Stimulated activated CD4-positive, alpha-beta T cell treated with anti-CD3 and anti-CD28 coated beads, Interleukin-1b, Interleukin-23, amount 100 ng/mL, for 48 hours (primary cell): ENCODE results near the gene AMN1.
"Not testable (repeated sequence)": the region's sequence is repeated elsewhere in the genome, so short reads cannot be mapped to it uniquely, and the experiment has no call there.

ENCODE experiments used
- DNase-seq: peaks from one replicate; pipeline ENCODE4 v3.0.0-alpha.2; 2020

Gene AMN1

DNA sequence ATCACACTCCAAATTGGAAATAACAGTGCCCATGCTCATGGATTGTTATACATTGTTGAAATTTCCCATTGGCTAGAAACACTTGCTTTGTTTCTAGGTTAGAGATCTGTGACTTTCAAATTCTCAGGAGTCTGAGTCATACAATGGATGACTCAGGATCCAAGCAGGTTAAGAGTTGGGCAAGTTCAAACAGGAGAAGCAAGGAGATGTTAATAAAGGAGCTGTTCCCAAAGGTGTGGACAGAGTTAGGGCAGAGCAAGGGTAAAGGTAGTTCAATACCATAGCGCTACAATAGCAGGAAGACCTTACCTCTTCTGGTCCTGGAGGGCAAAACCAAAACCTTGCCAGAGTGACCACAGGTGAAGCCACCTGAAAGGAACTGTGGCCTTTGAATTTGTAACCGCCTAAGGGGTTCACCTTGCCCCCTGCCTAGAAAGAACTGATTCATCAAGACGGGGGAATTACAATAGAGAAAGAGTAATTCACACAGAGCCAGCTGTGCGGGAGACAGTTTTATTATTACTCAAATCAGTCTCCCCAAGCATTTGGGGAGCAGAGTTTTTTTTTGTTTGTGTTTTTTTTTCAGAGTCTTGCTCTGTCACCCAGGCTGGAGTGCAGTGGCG lies 4.2 kb upstream of the AMN1 start:
- DNase-seq, result peak; percentile 48

GRCh38 chr12:31731203-31731602 lies 2.4 kb upstream of the AMN1 start:
- not testable (repeated sequence) for DNase-seq

DNA sequence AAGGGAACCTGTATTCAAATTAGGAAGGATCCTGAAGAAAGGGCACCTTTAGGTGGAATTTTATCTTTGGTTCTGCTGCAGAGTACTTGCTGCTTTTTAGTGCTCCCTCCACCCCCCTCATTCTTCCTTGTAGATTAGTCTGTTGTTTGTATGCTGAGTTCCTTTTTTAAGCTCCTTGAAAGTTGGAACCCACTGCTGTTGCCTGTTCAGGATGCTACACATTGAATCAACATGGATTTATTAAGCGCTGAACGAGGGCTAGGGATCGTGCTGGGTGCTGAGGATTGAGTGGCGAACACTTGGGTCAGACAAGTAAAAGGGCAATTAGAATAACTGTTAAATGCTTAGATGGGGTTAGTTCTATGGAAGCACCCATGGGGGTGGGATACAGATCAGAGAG lies 884 bp upstream of the AMN1 start:
- no peak for DNase-seq

GRCh38 chr12:31728289-31728916 lies 418 bp downstream of the AMN1 start:
- DNase-seq, result peak; percentile 17

DNA sequence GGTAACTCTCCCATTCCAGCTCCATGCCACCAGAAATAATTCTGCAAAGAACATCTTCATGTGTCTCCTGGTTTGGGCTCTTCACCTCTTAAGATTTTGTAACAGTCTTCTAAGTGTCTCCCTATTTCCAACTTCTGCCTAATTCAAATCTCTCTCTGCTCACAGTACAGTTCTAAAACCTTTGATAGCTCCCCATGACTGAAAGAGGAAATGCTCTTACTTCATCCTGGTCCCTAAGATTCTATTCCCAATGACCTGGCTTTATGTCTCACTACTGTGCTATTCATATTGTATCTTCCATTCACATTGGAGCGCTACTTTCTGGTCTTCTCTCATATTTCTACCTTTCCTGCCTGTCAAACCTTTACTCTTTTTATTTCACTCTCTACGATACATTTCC lies 1.6 kb downstream of the AMN1 start:
- DNase-seq, result no peak

DNA sequence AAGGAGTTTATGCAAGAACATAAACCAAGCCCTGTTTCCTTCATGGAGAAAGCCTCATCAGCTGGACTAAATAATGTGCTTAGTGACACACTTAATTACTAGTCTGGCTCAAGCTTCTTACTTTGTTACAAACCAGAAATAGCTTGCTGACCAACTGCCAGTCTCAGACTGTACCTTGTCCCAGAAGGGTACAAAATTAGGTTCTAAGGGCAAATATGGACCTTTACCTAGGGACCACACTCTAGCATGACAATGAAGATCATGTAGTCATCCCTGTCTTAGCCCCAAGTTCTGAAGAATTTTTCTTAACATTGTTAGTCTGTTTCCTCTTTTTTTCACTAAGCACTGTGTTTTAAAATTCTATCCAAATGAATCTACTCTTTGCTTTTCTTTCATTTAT lies 2.2 kb downstream of the AMN1 start:
- DNase-seq, result no peak

DNA sequence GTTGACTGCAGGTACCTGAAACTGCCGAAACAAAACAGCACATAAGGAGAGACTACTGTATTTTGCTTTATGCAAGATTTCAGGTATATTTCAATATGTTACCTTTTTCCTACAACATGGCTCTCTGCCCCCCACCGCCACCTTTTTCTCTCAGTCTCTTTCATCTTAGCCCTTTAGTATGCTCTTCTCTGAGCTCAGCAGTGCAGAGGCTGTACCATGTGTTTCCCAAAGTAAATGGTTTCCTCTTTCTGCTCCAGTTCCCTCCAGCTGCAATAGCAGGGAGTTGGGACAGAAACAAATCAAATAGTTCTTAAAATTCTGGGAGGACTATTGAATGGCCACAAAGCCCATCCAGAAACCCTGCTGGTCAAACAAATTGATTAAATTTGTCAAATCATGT lies 4.3 kb downstream of the AMN1 start:
- DNase-seq, result no peak

GRCh38 chr12:31722580-31722979 lies 6.2 kb downstream of the AMN1 start:
- DNase-seq, result no peak

DNA sequence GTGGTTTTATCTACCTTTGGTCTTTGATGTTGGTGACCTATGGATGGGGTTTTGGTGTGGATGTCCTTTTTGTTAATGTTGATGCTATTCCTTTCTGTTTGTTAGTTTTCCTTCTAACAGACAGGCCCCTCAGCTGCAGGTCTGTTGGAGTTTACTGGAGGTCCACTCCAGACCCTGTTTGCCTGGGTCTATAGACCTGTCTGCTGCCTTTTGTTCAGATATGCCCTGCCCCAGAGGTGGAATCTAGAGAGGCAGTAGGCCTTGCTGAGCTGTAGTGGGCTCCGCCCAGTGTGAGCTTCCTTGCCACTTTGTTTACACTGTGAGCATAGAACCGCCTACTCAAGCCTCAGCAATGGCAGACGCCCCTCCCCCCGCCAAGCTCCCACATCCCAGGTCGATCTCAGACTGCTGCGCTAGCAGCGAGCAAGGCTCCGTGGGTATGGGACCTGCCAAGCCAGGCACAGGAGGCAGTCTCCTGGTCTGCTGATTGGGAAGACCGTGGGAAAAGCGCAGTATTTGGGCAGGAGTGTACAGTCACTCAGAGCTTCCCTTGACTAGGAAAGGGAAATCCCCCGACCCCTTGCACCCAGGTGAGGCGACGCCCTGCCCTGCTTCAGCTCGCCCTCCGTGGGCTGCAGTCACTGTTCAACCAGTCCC lies 10.2 kb downstream of the AMN1 start:
- not testable (repeated sequence) for DNase-seq

- not testable (repeated sequence) for DNase-seq
Measured at GRCh38 chr12:31716998-31717397, 11.8 kb downstream of the AMN1 start.

GRCh38 chr12:31715283-31715825 lies 13.5 kb downstream of the AMN1 start:
- no peak for DNase-seq

GRCh38 chr12:31714406-31715271 lies 14.2 kb downstream of the AMN1 start:
- no peak for DNase-seq

- no peak for DNase-seq
Measured at GRCh38 chr12:31712877-31713276, 15.9 kb downstream of the AMN1 start.

DNA sequence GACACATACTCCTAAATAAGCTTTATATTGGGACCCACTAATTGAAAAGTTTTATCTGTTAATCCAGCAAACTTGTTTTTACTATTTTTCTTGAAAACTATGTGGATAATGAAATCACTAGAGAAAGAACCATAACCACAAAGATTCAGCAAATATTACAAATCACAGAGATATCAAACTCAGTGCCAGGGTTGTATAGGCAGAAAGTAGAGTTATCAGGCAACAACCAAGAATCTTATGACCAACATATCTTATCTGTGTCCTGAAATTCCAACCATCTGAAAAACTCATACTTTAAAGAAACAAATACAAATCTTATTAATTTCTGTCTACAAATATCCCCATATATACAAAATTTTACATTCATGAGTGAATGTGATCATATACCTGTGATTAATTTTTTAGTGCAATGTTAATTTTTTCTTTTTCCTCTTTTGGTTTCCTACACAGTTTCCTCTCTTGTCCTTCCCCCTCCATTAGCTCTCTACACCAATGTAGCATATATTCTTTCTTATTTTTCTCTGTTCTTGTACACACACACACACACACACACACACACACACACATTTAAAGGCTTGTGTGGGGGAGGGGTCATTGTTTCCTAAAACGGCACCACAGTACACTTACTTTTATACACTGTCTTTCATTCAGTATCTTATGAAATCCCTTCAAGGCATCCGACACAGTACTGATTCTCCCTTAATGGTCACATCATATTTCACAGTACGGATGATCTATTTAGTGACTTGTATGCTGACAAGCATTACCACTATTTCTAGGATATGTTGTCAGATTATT lies 18.6 kb downstream of the AMN1 start:
- no peak for DNase-seq

- DNase-seq, result not testable (repeated sequence)
Measured at GRCh38 chr12:31708118-31708517, 20.7 kb downstream of the AMN1 start.

- DNase-seq, result no peak
Measured at GRCh38 chr12:31705621-31706020, 23.2 kb downstream of the AMN1 start.

- no peak for DNase-seq
Measured at GRCh38 chr12:31702047-31702446, 26.8 kb downstream of the AMN1 start.

DNA sequence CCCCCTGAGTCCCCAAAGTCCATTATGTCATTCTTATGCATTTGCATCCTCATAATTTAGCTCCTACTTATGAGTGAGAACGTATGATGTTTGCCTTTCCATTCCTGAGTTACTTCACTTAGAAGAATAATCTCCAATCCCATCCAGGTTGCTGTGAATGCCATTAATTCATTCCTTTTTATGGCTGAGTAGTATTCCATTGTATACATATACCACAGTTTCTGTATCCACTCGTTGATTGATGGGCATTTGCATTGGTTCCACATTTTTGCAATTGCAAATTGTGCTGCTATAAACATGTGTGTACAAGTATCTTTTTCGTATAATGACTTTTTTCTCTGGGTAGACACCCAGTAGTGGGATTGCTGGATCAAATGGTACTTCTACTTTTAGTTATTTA lies 38.9 kb downstream of the AMN1 start:
- not testable (repeated sequence) for DNase-seq

DNA sequence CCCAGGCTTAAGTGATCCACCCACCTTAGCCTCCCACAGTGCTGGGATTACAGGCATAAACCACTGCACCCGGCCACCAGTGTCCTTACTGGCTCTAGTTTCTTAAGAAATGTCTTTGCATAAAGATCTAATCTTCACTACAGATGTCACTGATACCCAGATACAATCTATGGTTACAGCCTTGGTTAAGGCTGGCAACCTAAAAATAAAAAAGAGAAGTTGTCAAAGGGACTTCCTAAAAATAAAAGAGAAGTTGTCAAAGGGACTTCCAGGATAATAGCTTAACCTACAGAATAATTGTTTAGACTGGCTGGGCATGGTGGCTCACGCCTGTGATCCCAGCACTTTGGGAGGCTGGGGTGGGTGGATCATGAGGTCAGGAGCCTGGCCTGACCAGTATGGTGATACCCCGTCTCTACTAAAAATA lies 41.7 kb downstream of the AMN1 start:
- no peak for DNase-seq

DNA sequence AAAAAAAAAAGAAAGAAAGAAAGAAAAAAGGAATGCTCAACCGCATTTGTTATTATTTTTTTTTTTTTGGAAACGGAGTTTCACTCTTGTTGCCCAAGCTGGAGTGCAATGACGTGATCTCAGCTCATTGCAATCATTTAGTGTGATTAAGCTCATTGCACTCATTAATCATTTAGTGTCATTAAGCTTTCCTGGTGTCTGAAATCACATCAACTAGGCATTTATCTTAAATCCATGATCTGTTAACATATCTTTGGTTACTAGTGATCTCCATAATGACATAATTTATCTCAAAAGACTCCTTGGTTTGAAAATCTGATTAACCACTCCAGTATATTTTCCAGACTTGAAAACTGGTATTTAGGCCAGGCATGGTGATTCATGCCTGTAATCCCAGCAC lies 43.0 kb downstream of the AMN1 start:
- no peak for DNase-seq

- DNase-seq, result peak; percentile 62
Measured at GRCh38 chr12:31682136-31682962, 46.5 kb downstream of the AMN1 start.
